ENCODE measurements around the gene E2F2.

E2F2 gene

DNA sequence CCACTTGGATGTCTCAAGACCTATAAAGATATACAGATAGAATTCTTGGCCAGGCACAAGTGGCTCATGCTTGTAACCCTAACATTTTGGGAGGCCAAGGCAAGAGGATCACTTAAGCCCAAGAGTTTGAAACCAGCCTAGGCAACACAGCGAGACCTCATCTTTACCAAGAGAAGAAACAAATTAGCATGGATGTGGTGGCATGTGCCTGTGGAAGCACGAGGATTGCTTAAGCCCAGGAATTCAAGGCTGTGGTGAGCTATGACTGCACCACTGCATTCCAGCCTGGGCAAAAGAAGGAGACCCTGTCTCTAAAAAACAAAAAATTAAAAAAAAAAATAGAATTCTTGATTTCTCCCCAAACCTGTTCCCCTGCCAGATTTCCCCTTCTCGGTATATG lies 55.4 kb downstream of the E2F2 start:
- TF ChIP-seq POLR2AphosphoS5 (IDR thresholded peaks at IDR 0.05; ENCODE audit: low read depth, low read length) (no peak), TAF1 (IDR thresholded peaks at IDR 0.05; ENCODE audit: borderline replicate concordance, insufficient read depth, low read length) (no peak), SIN3A (IDR thresholded peaks at IDR 0.05; ENCODE audit: borderline replicate concordance, insufficient read depth, low read length) (no peak), FOXP2 (optimal IDR thresholded peaks at IDR 0.05; ENCODE audit: borderline replicate concordance, extremely low read depth, extremely low read length, insufficient read depth) (no peak)
- TF ChIP-seq, protein P1, sequence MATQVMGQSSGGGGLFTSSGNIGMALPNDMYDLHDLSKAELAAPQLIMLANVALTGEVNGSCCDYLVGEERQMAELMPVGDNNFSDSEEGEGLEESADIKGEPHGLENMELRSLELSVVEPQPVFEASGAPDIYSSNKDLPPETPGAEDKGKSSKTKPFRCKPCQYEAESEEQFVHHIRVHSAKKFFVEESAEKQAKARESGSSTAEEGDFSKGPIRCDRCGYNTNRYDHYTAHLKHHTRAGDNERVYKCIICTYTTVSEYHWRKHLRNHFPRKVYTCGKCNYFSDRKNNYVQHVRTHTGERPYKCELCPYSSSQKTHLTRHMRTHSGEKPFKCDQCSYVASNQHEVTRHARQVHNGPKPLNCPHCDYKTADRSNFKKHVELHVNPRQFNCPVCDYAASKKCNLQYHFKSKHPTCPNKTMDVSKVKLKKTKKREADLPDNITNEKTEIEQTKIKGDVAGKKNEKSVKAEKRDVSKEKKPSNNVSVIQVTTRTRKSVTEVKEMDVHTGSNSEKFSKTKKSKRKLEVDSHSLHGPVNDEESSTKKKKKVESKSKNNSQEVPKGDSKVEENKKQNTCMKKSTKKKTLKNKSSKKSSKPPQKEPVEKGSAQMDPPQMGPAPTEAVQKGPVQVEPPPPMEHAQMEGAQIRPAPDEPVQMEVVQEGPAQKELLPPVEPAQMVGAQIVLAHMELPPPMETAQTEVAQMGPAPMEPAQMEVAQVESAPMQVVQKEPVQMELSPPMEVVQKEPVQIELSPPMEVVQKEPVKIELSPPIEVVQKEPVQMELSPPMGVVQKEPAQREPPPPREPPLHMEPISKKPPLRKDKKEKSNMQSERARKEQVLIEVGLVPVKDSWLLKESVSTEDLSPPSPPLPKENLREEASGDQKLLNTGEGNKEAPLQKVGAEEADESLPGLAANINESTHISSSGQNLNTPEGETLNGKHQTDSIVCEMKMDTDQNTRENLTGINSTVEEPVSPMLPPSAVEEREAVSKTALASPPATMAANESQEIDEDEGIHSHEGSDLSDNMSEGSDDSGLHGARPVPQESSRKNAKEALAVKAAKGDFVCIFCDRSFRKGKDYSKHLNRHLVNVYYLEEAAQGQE (IDR thresholded peaks at IDR 0.05; ENCODE audit: insufficient read depth in 1 of 2, low read depth in 2 of 2, low read length in 2 of 2) = no peak

DNA sequence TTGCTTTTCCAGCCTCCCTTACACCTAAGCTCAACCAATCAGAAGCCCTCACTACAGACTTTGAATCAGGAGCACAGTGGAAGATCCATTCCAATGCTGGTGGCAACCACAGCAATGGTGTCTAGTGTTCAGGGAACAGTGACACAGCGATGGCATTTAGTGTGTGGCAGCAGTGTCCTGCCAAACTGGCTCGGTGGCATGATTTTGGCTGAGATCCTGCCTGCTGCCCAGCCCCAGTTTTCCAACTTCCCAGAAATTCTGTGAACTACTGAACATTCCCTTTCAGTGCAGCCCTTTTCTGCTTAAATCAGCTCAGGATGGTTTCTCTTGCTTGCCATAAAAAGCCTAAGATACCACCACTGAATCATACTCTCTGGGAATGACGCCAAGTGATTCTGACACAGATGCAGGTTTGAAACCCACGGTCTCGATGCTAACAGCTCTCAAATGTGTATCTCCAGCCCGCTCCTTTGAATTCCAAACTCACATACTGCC lies 55.9 kb downstream of the E2F2 start:
- no peak for TF ChIP-seq TAF1 (IDR thresholded peaks at IDR 0.05; ENCODE audit: borderline replicate concordance, insufficient read depth, low read length)
- TF ChIP-seq, protein P1 (IDR thresholded peaks at IDR 0.05; ENCODE audit: insufficient read depth in 1 of 2, low read depth in 2 of 2, low read length in 2 of 2) = no peak
- no peak for TF ChIP-seq SIN3A (IDR thresholded peaks at IDR 0.05; ENCODE audit: borderline replicate concordance, insufficient read depth, low read length)
- no peak for TF ChIP-seq FOXP2 (optimal IDR thresholded peaks at IDR 0.05; ENCODE audit: borderline replicate concordance, extremely low read depth, extremely low read length, insufficient read depth)
- no peak for TF ChIP-seq POLR2AphosphoS5 (IDR thresholded peaks at IDR 0.05; ENCODE audit: low read depth, low read length)

DNA sequence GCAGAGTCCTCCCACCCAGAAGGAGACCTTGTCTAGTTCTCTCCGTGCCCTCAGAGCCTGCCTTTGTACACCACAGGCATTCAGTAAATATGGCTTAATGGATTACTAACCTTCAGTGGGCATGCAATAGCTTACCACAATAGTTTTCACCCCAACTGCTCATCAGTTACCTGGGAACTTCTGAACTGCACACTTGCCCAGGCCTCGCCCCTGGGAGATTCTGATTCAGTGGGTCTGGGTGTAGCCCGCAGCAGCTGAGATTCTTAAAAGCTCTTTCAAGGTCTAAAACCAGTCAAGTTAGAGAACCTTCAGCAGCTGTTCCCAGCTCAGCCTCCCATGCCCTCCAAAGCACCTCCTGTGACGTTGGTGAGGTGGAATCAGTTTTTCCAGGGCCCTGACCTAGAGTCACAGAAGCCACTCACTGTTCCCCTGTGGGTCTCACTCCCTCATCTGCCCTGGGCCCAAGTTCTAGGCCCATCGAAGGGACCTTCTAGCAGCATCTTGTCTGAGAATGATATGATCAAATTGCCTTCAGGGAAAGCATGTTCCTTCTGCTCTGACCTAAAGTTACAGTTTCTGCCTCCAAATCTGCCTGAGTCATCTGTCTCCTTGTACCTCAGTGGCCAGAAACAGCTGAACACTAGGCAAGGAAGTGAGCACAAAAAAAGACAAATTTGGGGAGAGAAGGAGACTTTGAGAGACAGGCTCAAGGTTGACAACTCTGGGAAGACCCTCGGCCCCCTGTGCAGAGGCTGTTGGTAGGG lies 57.8 kb downstream of the E2F2 start:
- TF ChIP-seq, protein P1 (IDR thresholded peaks at IDR 0.05; ENCODE audit: insufficient read depth in 1 of 2, low read depth in 2 of 2, low read length in 2 of 2) = no peak
- no peak for TF ChIP-seq FOXP2 (optimal IDR thresholded peaks at IDR 0.05; ENCODE audit: borderline replicate concordance, extremely low read depth, extremely low read length, insufficient read depth)
- TF ChIP-seq POLR2AphosphoS5 (IDR thresholded peaks at IDR 0.05; ENCODE audit: low read depth, low read length) = no peak
- no peak for TF ChIP-seq SIN3A (IDR thresholded peaks at IDR 0.05; ENCODE audit: borderline replicate concordance, insufficient read depth, low read length)
- no peak for TF ChIP-seq TAF1 (IDR thresholded peaks at IDR 0.05; ENCODE audit: borderline replicate concordance, insufficient read depth, low read length)

DNA sequence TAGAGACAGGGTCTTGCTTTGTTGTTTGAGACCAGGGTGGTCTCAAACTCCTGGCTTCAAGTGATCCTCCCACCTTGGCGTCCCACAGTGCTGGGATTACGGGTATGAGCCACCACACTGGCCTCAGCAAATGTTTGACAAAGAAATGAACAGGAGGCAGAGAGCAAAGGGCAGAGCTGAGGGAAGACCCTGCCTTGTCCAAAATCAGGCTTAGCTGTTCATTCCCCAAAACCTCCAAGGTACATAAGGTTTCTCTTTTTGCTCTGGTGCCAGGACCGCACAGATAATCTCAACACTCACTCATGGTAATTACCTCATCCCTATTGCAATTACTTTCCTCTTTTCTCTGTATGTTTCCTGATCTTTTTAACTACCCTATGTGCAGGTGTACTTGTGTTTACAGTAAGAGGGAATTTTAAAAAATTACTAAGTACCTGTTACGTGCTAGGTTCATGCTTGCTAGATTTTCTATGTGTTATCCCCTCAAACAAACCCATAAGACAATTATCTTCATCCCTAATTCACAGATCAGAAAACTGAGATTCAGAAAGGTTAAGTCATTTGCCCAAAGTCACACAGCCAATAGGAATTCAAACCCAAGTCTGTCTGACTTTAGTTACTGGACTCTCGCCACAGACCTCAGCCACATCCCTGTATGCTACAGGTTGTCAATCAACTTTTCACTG lies 58.5 kb downstream of the E2F2 start:
- TF ChIP-seq, protein P1 (IDR thresholded peaks at IDR 0.05; ENCODE audit: insufficient read depth in 1 of 2, low read depth in 2 of 2, low read length in 2 of 2) = no peak
- TF ChIP-seq FOXP2 (optimal IDR thresholded peaks at IDR 0.05; ENCODE audit: borderline replicate concordance, extremely low read depth, extremely low read length, insufficient read depth) (no peak), SIN3A (IDR thresholded peaks at IDR 0.05; ENCODE audit: borderline replicate concordance, insufficient read depth, low read length) (no peak), POLR2AphosphoS5 (IDR thresholded peaks at IDR 0.05; ENCODE audit: low read depth, low read length) (no peak), TAF1 (IDR thresholded peaks at IDR 0.05; ENCODE audit: borderline replicate concordance, insufficient read depth, low read length) (no peak)
